ENCODE measurements around the gene GALNT14.

The GALNT14 gene

GRCh38 chr2:31070339-31071125 lies 67.7 kb downstream of the GALNT14 start:
- DNase-seq = no peak

DNA sequence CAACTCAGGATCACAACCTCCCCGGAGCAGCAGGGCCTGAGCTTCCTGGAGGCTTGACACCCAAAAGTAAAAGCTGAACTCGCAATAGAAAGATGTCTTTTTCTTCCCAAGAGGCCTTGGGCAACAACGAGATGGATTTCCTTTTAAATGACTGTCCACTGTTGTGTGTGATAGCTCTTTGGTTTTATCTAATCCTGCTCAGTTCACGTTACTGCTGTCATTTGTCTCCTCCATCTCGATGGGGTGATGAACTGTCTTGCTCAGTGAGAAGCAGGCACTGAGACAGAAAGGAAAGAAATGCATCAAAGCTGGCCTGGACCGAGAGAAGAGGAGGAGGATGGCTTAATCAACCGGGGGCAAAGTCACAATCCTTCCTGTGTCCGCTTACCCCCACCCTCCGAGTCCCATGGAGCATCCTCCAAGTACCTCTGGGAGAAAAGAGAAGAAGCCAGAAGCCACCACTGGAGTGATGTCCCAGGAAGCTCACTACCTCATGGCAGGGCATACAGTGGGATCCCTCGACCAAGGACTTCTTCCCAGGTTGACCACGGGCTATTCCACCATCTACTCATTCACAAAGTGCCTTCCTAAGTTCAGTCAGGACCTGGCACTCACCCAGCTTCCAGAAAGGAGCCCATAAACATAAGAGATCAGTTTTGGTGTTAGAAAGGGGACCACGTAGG lies 68.5 kb downstream of the GALNT14 start:
- Histone ChIP-seq H3K4me1 (ENCODE audit: insufficient read depth, low read length) (no peaks in the 10 kb centered on the region), H3K9me3 (ENCODE audit: insufficient read depth, low read length, severe bottlenecking) (no peaks in the 10 kb centered on the region), H3K36me3 (ENCODE audit: insufficient read depth, low read length) (no peaks in the 10 kb centered on the region), H3K27me3 (ENCODE audit: insufficient read depth, low read length, poor library complexity) (peaks cover 9% of the 10 kb centered on the region), H3K79me2 (ENCODE audit: insufficient read depth, low read length) (no peaks in the 10 kb centered on the region), H3K4me3 (ENCODE audit: low read depth in 1 of 2, low read length in 2 of 2) (no peak overlapping the region), H3K4me2 (ENCODE audit: insufficient read depth, low read length) (no peak overlapping the region), H3K27ac (ENCODE audit: low read length) (no peak overlapping the region), H4K20me1 (ENCODE audit: insufficient read depth, low read length) (no peaks in the 10 kb centered on the region), H2AFZ (ENCODE audit: low read depth, low read length) (no peak overlapping the region), H3K9ac (ENCODE audit: low read depth, low read length) (no peak overlapping the region)
- DNase-seq (no peak), ATAC-seq (ENCODE audit: insufficient read depth, low read depth) (no peak)
- TF ChIP-seq, protein P1, sequence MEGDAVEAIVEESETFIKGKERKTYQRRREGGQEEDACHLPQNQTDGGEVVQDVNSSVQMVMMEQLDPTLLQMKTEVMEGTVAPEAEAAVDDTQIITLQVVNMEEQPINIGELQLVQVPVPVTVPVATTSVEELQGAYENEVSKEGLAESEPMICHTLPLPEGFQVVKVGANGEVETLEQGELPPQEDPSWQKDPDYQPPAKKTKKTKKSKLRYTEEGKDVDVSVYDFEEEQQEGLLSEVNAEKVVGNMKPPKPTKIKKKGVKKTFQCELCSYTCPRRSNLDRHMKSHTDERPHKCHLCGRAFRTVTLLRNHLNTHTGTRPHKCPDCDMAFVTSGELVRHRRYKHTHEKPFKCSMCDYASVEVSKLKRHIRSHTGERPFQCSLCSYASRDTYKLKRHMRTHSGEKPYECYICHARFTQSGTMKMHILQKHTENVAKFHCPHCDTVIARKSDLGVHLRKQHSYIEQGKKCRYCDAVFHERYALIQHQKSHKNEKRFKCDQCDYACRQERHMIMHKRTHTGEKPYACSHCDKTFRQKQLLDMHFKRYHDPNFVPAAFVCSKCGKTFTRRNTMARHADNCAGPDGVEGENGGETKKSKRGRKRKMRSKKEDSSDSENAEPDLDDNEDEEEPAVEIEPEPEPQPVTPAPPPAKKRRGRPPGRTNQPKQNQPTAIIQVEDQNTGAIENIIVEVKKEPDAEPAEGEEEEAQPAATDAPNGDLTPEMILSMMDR (IDR thresholded peaks at IDR 0.05; ENCODE audit: borderline replicate concordance, extremely low read depth, low read length, poor library complexity, severe bottlenecking) = no peak
- no peak for TF ChIP-seq EZH2 (IDR thresholded peaks at IDR 0.05; ENCODE audit: borderline replicate concordance, low read depth, low read length, severe bottlenecking)

More at GRCh38 chr2:31070339-31071125, 67.7 kb downstream of the GALNT14 start:
- no peaks in the 10 kb centered on the region for H3K4me1 ChIP-seq (ENCODE audit: insufficient read depth, low read length)
- no peak for TF ChIP-seq EZH2 (IDR thresholded peaks at IDR 0.05; ENCODE audit: borderline replicate concordance, low read depth, low read length, severe bottlenecking)
- TF ChIP-seq, protein P1 (IDR thresholded peaks at IDR 0.05; ENCODE audit: borderline replicate concordance, extremely low read depth, low read length, poor library complexity, severe bottlenecking) = no peak
- no peak overlapping the region for H3K9ac ChIP-seq (ENCODE audit: low read depth, low read length)
- no peaks in the 10 kb centered on the region for H3K36me3 ChIP-seq (ENCODE audit: insufficient read depth, low read length)
- ATAC-seq (ENCODE audit: insufficient read depth, low read depth) = no peak
- H4K20me1 ChIP-seq (ENCODE audit: insufficient read depth, low read length) = no peaks in the 10 kb centered on the region
- H3K79me2 ChIP-seq (ENCODE audit: insufficient read depth, low read length) = no peaks in the 10 kb centered on the region
- no peak overlapping the region for H3K4me3 ChIP-seq (ENCODE audit: low read depth in 1 of 2, low read length in 2 of 2)
- no peaks in the 10 kb centered on the region for H3K9me3 ChIP-seq (ENCODE audit: insufficient read depth, low read length, severe bottlenecking)
- H3K27me3 ChIP-seq (ENCODE audit: insufficient read depth, low read length, poor library complexity) = peaks cover 9% of the 10 kb centered on the region
- H2AFZ ChIP-seq (ENCODE audit: low read depth, low read length) = no peak overlapping the region
- H3K4me2 ChIP-seq (ENCODE audit: insufficient read depth, low read length) = no peak overlapping the region
- no peak overlapping the region for H3K27ac ChIP-seq (ENCODE audit: low read length)

GRCh38 chr2:31067259-31067658 lies 71.0 kb downstream of the GALNT14 start:
- Histone ChIP-seq H3K36me3 (ENCODE audit: insufficient read depth, low read length) (no peaks in the 10 kb centered on the region), H3K9me3 (ENCODE audit: insufficient read depth, low read length, severe bottlenecking) (no peaks in the 10 kb centered on the region), H2AFZ (ENCODE audit: low read depth, low read length) (no peak overlapping the region), H3K79me2 (ENCODE audit: insufficient read depth, low read length) (no peaks in the 10 kb centered on the region), H4K20me1 (ENCODE audit: insufficient read depth, low read length) (no peaks in the 10 kb centered on the region), H3K4me3 (ENCODE audit: low read depth in 1 of 2, low read length in 2 of 2) (no peak overlapping the region), H3K27ac (ENCODE audit: low read length) (no peak overlapping the region), H3K4me1 (ENCODE audit: insufficient read depth, low read length) (no peaks in the 10 kb centered on the region), H3K9ac (ENCODE audit: low read depth, low read length) (no peak overlapping the region), H3K27me3 (ENCODE audit: insufficient read depth, low read length, poor library complexity) (peaks cover 5% of the 10 kb centered on the region), H3K4me2 (ENCODE audit: insufficient read depth, low read length) (no peak overlapping the region)
- no peak for ATAC-seq (ENCODE audit: insufficient read depth, low read depth)
- TF ChIP-seq, protein P1 (IDR thresholded peaks at IDR 0.05; ENCODE audit: borderline replicate concordance, extremely low read depth, low read length, poor library complexity, severe bottlenecking) = no peak
- TF ChIP-seq EZH2 (IDR thresholded peaks at IDR 0.05; ENCODE audit: borderline replicate concordance, low read depth, low read length, severe bottlenecking) = no peak
- DNase-seq = no peak
